ENCODE results near the gene LMAN2L.

LMAN2L gene

GRCh38 chr2:96760036-96760985 is 20.4 kb upstream of the LMAN2L start, which contains the start of gene CNNM4:
Gene CNNM4 (plus strand): TSS chr2:96760902. CDS start chr2:96761000, 98 bp downstream.
- peak; percentile 93 to 95 for DNase-seq

- no peak for DNase-seq
Measured at GRCh38 chr2:96759548-96759947, 19.7 kb upstream of the LMAN2L start.

DNA sequence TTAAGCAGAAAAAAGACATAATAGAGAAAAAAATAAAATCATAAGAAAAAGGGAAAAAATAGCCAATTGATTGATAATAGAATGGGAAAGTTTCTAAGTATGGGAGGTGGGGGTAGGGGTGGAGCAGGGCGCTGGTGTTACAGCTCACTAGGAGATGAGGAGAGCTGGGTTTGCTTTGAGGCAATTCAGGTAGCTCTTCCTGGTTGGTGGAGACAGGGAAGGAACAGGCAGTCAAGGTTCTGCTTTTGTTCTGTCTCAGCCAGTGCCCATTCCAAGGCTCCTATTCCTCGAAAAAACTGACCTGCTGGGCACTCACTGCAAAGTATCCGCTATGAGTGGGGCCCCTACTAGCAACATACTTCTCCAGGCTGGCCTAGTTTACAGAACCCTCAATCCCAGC is 19.1 kb upstream of the LMAN2L start:
- no peak for DNase-seq

- DNase-seq: no peak
Measured at GRCh38 chr2:96757477-96757860, 17.6 kb upstream of the LMAN2L start.

DNA sequence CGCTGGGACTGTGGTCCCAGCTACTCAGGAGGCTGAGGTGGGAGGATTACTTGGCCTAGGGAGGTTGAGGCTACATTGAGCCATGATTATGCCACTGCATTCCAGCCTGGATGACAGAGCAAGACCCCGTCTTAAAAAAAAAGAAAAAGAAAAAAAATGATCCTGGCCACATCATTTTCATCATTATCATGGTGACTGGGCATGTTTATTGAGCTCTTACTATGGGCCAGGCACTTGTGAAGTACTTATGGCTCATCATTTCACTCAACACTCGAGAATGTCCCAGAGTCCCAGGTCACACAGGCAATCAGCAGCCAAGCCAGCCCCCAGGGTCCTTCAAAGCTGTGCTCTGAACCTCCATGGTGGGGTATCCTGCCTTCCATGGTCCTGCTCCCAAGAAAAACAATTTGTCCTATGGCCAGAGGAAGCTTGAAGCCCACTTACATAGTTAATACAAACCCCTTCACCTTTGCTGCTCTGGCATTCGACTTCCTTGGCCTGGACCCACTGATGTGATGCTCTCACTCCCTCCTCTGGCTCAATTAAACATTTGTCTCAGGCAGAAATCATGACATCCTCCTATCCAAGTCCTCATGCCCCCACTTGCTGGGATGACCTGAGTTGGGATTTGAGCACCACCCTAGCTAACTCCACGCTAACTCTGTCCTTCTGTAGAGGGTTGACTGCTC is 17.1 kb upstream of the LMAN2L start:
- no peak for DNase-seq

DNA sequence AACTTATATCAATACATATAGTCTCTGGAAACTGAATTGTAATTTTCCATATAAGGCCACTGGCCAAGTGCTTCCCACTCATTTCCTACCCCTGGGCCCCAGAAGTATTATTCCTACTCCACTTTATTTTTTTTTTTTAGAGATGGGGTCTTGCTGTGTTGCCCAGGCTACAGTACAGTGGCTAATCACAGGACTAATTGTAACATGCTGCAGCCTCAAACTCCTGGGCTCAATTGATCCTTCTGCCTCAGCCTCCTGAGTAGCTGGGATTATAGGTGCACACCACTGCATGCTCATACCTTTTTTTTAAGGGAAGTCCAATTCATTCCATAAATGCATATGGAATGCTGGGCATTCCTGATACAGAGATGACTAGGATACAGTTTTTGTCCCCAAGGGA is 14.5 kb upstream of the LMAN2L start:
- no peak for DNase-seq

DNA sequence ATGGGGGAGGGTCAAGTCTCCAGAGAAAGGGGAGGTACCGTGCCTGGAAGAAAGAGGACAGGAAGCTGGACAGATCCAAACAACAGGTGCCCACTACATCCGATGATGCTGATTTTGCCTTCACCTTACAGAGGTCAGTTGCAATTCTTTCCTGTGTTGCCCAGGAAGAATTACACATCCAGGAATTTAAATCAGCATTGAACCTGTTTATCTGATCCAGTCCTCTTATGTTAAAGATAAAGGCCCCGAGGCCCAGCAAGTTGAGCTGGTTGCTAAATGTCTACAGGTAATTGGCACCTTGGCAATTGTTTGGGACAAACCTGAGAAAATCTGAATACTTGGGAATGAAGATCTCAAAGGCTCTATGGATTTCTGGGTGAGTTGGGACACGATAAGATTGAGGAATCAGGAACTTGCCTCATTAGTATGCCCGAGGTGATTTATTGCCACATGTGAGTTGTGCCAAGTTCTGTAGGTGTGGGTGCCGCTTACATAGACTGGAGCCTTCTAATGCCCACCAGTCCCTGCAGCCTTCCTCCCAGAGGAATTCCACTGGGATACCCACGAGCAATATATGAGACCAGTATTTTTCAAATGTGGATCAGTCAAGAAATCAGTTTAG is 13.9 kb upstream of the LMAN2L start:
- no peak for DNase-seq

DNA sequence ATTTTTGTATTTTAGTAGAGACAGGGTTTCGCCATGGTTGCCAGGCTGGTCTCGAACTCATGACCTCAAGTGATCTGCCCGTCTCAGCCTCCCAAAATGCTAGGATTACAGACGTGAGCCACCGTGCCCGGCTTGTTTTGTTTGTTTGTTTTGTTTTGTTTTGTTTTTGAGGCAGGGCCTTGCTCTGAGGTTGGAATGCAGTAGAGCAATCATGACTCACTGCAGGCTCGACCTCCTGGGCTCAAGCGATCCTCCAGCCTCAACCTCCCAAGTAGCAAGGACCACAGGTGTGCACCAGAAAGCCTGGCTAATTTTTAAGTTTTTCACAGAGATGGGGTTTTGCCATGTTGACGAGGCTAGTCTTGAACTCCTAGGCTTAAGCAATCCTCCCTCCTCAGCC is 11.9 kb upstream of the LMAN2L start:
- DNase-seq: no peak

GRCh38 chr2:96747061-96747617 is 7.3 kb upstream of the LMAN2L start:
- DNase-seq: no peak

DNA sequence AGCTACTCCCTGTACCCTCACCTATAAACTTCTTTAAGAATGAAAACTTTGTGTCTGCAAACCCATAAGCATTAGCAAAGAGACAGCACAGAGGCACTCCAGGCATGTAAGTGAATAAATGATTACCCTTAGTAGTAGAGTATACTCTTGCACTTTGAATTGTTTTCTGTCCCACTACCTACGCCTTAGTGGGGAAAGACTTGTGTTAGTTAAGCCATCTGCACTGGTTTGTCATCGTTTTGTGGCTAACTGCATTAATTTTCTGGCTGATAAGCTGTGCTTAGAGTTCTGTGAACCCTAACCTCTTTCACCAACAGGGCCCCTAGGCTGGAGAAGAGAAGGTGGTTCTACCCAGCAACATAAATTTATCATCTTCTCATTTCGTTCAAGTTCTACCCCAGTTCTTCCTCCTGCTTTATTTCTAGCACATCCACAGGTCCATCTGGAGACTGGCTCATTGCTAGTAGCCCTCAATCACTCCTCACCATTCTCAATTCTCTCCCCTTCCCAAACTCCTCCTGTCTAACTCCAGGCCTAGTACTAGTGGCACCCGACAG is 710 bp downstream of the LMAN2L start:
- no peak for DNase-seq

GRCh38 chr2:96737831-96738230 is 2.0 kb downstream of the LMAN2L start:
- DNase-seq: no peak

- DNase-seq: no peak
Measured at GRCh38 chr2:96737251-96737650, 2.6 kb downstream of the LMAN2L start.

GRCh38 chr2:96734880-96735583 is 4.8 kb downstream of the LMAN2L start:
- no peak for DNase-seq

GRCh38 chr2:96733931-96734330 is 5.9 kb downstream of the LMAN2L start:
- no peak for DNase-seq

GRCh38 chr2:96730212-96730611 is 9.7 kb downstream of the LMAN2L start:
- DNase-seq: no peak

DNA sequence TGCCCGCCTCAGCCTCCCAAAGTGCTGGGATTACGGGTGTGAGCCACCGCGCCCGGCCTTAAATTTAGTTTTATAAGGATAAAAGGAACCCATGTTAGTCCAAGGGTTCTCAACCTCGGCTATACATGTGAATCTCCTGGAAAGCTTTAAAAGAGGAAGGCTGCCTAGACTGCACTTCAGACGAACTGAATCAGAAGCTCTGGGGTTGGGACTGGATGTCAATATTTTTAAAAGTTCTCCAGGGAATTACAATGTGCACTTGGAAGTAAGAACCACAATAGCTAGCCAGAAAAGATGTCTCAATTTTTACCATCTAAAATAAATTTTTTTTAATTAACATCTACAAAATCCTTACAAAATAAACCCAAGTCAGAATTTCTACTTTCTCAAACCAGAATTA is 10.1 kb downstream of the LMAN2L start:
- no peak for DNase-seq

- no peak for DNase-seq
Measured at GRCh38 chr2:96727431-96727830, 12.4 kb downstream of the LMAN2L start.

- DNase-seq: no peak
Measured at GRCh38 chr2:96726131-96726530, 13.7 kb downstream of the LMAN2L start.

DNA sequence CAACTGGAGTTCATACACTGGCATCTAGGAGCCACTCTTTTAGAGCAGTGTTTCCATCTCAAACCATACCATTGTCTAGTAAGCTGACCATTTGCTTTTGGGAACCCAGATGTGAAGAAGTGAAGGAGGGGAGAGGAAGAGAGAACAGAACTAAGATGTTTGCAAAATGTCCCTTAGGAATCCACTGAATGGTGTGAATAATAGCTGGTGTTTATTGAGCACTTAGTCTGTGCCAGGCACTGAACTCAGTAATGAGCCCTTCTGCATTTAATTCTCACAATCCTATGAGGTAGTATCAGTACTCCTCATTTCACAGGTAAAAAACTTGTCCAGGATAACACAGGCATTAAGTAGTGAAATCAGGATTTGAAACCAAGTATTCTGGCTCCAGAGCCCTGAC is 23.5 kb downstream of the LMAN2L start:
- no peak for DNase-seq

GRCh38 chr2:96715658-96716057 is 24.2 kb downstream of the LMAN2L start:
- no peak for DNase-seq

DNA sequence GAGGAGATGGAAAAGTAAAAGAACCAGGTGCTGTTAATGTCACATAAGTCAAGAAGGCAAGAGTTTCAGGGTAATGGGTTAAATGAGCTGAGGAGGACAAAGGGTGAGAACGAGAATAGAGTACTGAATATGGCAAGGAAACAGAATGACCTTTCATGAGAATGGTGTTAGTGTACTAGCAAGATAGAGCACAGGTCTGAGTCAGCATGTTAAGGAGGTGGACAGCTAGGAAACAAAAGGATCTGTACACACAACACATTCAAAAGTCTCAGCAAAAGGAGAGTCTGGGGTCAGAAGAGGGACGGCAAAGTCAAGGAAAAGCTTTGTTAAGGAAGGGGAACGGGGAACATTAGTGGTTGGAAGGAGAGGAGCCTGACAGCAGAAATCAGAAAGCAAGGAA is 28.9 kb downstream of the LMAN2L start:
- DNase-seq: no peak

DNA sequence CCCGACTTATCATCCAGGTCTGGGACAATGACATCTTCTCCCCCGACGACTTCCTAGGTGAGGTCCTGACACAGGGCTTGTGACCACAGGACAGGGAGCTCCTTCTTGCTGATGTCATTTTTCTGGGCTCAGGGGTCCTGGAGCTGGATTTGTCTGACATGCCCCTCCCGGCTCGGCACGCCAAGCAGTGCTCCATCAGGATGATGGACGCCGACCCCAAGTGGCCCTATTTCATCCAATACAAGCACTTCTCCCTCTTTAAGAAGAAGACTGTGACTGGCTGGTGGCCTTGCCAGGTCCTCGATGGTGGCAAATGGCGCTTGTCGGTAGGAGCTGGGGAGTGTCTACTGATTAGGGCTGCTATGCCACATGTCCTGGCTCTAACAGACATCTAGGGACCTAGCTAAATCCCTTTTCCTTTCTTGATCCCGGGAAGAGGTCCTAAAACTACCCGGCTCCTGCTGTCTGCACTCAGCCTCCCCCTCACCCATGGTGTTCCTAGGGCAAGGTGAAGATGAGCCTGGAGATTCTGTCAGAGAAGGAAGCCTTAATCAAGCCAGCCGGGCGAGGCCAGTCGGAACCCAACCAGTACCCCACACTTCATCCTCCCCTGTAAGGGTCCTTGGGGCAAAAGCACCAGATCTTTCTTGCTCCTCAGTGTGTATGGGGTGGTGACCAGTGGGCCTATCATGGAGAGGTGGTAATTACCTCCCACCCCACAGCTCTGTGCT is 36.7 kb downstream of the LMAN2L start:
- DNase-seq: no peak
